Skeletal muscle satellite cell (primary cell): ENCODE results near the gene TDRD3.

Source experiments
- H3K27me3 ChIP-seq: 2 replicates; pipeline ENCODE4 v1.7.0; 2013; ENCODE audit warnings: low read length; ENCODE audit not compliant: control insufficient read depth, insufficient read depth
- H3K36me3 ChIP-seq: 2 replicates; pipeline ENCODE4 v1.7.0; 2013; ENCODE audit warnings: mild to moderate bottlenecking, control low read depth, low read length; ENCODE audit not compliant: insufficient read depth
- H3K4me1 ChIP-seq: 2 replicates; pipeline ENCODE4 v1.7.0; 2013; ENCODE audit warnings: low read length; ENCODE audit not compliant: control insufficient read depth, insufficient read depth
- H3K4me2 ChIP-seq: 2 replicates; pipeline ENCODE4 v1.7.0; 2013; ENCODE audit warnings: mild to moderate bottlenecking, low read length
- H3K4me3 ChIP-seq: 2 replicates; pipeline ENCODE4 v1.7.0; 2013; ENCODE audit warnings: low read length
- H3K9ac ChIP-seq: 2 replicates; pipeline ENCODE4 v1.7.0; 2013; ENCODE audit warnings: mild to moderate bottlenecking, low read depth, low read length, moderate library complexity
- H3K9me3 ChIP-seq: replicated peaks from 2 replicates; pipeline ENCODE4 v1.7.0; 2013; ENCODE audit warnings: mild to moderate bottlenecking, control low read depth, low read length

TDRD3 gene

DNA sequence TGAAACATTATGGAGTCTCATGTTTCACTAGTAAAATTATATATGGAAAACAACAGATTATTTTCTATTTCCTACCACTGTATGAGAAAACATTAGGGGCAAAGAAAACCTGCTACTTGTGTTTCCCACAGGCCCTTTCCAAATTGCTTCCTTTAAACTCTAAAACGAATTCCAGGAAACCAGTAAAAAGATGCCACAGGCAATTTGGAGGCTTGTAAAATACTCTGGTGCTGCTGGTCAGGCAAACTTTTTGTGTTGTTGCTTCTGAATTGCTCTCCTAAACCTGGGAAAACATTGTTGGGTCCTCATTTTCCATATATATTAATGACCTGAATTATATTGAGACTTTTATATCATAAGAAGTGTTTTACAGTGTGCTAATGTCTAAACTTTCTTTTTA is 141.5 kb downstream of the TDRD3 start:
- H3K4me1 ChIP-seq, result no peaks in the 10 kb centered on the region
- no peak overlapping the region for H3K4me2 ChIP-seq
- no peaks in the 10 kb centered on the region for H3K9me3 ChIP-seq
- H3K36me3 ChIP-seq, result no peaks in the 10 kb centered on the region
- H3K27me3 ChIP-seq, result no peaks in the 10 kb centered on the region
- no peak overlapping the region for H3K9ac ChIP-seq
- no peak overlapping the region for H3K4me3 ChIP-seq

DNA sequence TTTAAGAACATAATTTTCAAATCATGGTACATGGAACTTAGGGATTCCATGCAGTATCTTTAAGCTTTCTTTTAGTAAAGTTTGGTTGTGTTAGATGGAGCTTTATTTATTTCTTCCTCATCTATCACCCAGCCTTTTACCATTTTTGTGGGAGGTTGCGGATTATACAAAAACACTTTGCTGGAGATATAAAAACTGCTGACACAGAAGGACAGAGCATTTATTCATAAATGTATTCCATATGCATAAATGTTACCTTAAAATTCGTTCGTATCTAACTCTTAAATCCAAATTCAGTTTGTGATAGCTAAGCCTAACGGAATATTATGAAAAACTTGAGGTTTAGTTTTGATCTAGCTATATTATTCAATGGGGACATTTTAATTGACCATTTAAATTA is 143.3 kb downstream of the TDRD3 start:
- Histone ChIP-seq H3K4me3 (no peak overlapping the region), H3K4me1 (no peaks in the 10 kb centered on the region), H3K9ac (no peak overlapping the region), H3K36me3 (no peaks in the 10 kb centered on the region), H3K27me3 (no peaks in the 10 kb centered on the region), H3K9me3 (no peaks in the 10 kb centered on the region), H3K4me2 (no peak overlapping the region)

DNA sequence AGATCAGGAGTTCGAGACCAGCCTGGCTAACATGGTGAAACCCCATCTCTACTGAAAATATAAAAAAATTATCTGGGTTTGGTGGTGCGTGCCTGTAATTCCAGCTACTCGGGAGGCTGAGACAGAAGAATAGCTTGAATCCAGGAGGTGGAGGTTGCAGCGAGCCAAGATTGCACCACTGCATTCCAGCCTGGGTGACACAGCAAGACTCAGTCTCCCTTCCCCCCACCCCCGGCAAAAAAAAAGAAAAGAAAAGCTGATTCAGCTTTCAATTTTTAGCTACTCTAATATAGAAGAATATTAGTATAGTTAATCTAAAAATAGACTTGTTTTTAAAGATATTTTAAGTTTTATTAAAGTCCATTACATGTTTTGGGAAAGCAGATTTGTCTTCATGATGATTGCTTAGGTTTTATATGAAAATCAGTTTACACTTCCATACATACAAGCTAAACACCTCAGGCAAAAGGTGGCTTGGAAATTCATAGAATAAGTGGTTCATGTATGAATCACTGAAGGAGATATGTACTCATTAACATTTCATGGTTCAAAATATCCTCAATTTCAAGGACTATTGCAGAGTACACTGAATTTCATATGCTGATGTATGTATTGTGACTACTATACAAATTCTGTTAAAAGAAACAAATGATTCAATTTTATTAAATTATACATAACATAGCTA is 165.2 kb downstream of the TDRD3 start:
- Histone ChIP-seq H3K4me1 (no peaks in the 10 kb centered on the region), H3K4me3 (no peak overlapping the region), H3K9ac (no peak overlapping the region), H3K27me3 (no peaks in the 10 kb centered on the region), H3K4me2 (peak overlapping the region; percentile 31), H3K9me3 (no peaks in the 10 kb centered on the region), H3K36me3 (no peaks in the 10 kb centered on the region)

DNA sequence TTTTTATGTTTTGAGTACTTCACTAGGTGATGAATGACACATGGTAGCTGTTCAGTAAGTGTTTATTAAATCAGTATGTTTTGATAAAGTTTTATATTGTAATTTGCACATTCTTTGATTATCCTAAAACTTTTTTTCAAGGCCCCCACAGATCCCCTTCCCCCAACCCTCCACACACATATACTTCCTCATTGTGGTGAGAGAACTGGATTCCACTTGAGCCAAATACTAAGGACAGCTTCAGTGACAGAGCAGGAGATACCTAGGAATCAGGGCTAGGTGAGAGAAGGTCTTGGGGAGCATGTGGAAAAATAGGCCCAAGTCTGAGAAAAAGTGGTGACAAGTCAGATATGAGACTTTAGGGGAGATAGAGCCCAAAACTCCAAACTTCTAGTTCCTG is 174.6 kb downstream of the TDRD3 start:
- no peak overlapping the region for H3K4me2 ChIP-seq
- peaks cover 12% of the 10 kb centered on the region for H3K4me1 ChIP-seq
- no peak overlapping the region for H3K4me3 ChIP-seq
- no peak overlapping the region for H3K9ac ChIP-seq
- H3K27me3 ChIP-seq, result no peaks in the 10 kb centered on the region
- H3K36me3 ChIP-seq, result no peaks in the 10 kb centered on the region
- no peaks in the 10 kb centered on the region for H3K9me3 ChIP-seq

DNA sequence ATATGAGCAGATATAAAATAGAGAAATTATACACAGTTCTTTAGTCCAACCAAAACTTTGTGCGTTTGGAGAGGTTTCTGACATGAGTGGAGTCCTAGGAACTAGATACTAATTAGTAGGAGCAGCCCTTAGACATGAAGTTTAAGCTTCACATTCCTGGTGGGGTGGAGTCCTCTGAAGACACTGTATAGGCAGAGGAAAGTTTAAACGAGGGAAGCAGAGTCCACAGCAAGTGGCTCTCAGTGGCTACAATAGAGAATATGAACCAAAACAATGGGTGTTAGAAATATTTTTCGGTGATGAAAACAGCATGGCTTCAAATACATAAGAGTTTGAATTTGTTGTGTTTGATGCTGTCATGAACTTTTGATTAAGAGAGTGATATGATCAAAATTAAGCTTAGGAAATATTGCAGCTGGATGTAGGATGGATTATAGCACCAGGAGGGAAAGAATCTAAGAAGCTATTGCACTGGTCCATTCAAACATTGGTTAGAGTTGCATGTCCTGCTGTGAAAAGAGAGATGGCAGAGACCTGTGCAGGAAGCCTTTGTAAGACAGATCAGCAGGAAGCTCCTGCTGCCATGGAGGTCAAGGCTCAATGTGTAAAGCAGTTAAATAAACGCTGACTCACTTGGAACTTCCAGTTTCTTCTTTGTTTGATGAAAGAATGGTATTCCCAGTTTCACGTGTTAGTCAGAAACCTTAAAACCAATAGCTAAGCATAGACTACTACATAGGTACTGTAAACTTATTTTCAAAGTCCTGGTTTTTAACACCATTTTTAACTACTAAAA is 175.2 kb downstream of the TDRD3 start:
- Histone ChIP-seq H3K4me3 (no peak overlapping the region), H3K36me3 (no peaks in the 10 kb centered on the region), H3K4me2 (peak overlapping the region; percentile 5), H3K4me1 (peaks cover 12% of the 10 kb centered on the region), H3K9ac (no peak overlapping the region), H3K9me3 (no peaks in the 10 kb centered on the region), H3K27me3 (no peaks in the 10 kb centered on the region)

DNA sequence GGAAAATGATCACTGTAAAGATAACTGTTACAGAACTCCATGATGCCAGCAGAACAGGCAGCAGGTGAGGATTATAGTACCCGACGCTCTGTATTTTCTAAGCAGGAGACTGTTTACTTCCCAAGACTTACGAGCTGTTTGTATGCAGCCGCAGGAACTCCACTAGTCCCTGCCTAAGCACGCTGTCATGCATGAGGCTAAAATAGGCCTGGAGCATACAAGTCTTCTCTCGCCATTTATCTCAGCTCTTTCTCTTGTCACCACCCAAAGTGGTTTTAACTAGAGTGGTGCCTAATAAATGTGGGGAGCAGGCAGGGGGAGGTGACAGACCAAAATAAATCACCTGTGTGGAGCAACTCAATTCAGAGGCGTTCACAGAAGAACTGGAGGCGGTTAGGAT is 175.8 kb downstream of the TDRD3 start:
- no peaks in the 10 kb centered on the region for H3K36me3 ChIP-seq
- H3K4me2 ChIP-seq, result peak overlapping the region; percentile 5
- H3K4me1 ChIP-seq, result peaks cover 12% of the 10 kb centered on the region
- no peak overlapping the region for H3K4me3 ChIP-seq
- no peak overlapping the region for H3K9ac ChIP-seq
- no peaks in the 10 kb centered on the region for H3K27me3 ChIP-seq
- no peaks in the 10 kb centered on the region for H3K9me3 ChIP-seq

DNA sequence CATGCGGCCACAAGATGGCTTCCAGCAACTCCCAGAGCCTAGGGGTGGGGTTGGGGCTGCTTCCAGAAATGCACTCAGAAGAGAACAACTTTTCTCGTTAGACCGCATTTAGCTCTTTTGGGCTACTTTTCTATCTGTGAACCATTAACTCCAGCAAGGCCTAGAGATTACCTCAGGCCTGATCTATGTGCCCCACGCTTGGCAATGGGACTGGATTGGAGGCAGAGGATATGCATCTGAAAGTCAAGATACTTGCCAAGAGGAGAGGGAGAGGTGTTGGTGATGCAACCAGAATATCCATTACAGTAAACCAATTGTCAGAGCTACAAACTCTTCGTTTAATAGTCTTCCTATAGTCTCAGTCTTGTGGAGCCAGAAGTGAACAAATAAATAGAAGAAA is 177.7 kb downstream of the TDRD3 start:
- peaks cover 12% of the 10 kb centered on the region for H3K4me1 ChIP-seq
- H3K4me3 ChIP-seq, result no peak overlapping the region
- no peaks in the 10 kb centered on the region for H3K9me3 ChIP-seq
- H3K9ac ChIP-seq, result no peak overlapping the region
- no peaks in the 10 kb centered on the region for H3K27me3 ChIP-seq
- H3K36me3 ChIP-seq, result no peaks in the 10 kb centered on the region
- H3K4me2 ChIP-seq, result no peak overlapping the region

DNA sequence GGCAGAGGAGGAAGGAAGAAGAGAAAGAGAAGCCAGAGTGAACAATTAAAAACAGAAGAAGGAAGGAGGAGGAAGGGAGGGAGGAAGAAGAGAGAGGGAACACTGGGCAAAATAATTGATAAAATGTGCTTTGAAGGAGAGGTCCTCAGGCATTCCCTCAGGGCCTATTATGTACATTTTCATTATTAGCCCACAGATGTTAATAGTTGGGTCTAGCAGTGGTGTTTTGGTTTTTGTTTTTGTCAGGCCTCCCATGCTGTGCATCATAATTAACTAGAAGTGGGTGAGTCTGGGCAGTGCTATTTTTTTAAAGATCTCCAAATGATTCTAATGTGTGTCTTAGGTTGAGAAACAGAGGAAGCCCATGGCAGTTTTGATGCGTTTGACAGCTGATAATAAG is 178.1 kb downstream of the TDRD3 start:
- Histone ChIP-seq H3K4me2 (no peak overlapping the region), H3K9me3 (no peaks in the 10 kb centered on the region), H3K36me3 (no peaks in the 10 kb centered on the region), H3K9ac (no peak overlapping the region), H3K27me3 (no peaks in the 10 kb centered on the region), H3K4me1 (peaks cover 12% of the 10 kb centered on the region), H3K4me3 (no peak overlapping the region)

DNA sequence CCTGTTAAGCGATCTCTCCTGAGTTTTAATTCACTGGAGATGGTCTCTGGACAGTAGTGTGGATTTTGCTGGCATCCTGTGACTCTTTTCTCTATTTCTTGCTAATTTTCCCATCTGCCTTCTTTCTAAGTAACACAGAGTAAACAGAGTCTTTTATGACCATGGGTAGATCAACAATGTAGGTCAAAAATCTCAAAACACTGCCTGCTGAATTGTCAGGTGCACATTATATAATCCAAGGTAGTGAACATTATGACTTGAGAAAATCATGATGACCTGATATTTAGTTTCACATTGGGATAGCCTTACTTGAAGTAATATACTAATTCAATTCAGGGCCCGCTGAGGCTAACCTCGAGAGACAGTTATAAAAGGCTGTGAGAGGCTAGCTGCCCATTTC is 180.7 kb downstream of the TDRD3 start:
- peaks cover 8% of the 10 kb centered on the region for H3K4me1 ChIP-seq
- H3K9ac ChIP-seq, result no peak overlapping the region
- H3K4me2 ChIP-seq, result no peak overlapping the region
- H3K4me3 ChIP-seq, result no peak overlapping the region
- H3K9me3 ChIP-seq, result no peaks in the 10 kb centered on the region
- H3K36me3 ChIP-seq, result no peaks in the 10 kb centered on the region
- H3K27me3 ChIP-seq, result no peaks in the 10 kb centered on the region

DNA sequence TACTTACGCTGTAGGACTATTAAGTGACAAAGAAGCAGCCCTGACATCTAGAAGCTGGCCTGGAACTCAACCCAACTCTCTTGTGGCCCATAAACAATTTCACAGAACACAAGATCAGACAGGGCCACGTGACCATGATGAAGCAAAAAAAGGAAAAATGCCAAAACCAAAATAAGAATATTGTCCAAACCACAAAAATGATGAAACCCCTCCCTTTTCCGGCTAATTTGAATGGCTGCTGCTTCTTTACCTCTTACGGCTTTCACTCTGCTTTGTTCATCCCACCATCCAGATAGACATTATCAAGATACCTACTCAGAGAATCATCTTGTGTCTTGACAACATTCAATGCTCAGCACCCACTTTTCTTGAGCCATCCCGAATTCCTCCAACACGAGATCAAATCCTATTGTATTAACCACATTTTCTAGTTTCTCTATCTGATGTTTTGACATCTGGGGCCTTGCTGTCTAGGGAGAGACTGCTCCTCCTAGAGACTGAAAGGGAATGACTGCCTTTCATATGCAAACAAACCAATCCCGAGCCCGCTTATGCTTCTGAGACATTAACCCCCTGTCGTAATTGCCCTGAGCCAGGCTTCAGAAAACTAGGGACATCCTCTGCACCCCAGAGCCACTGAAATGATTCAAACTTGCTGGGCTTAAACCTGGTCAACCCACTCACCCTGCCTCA is 186.3 kb downstream of the TDRD3 start:
- no peaks in the 10 kb centered on the region for H3K36me3 ChIP-seq
- H3K27me3 ChIP-seq, result no peaks in the 10 kb centered on the region
- H3K4me3 ChIP-seq, result peak overlapping the region; percentile 54
- H3K4me1 ChIP-seq, result peaks cover 26% of the 10 kb centered on the region
- H3K9ac ChIP-seq, result peak overlapping the region; percentile 63
- H3K4me2 ChIP-seq, result peak overlapping the region; percentile 65
- H3K9me3 ChIP-seq, result no peaks in the 10 kb centered on the region

DNA sequence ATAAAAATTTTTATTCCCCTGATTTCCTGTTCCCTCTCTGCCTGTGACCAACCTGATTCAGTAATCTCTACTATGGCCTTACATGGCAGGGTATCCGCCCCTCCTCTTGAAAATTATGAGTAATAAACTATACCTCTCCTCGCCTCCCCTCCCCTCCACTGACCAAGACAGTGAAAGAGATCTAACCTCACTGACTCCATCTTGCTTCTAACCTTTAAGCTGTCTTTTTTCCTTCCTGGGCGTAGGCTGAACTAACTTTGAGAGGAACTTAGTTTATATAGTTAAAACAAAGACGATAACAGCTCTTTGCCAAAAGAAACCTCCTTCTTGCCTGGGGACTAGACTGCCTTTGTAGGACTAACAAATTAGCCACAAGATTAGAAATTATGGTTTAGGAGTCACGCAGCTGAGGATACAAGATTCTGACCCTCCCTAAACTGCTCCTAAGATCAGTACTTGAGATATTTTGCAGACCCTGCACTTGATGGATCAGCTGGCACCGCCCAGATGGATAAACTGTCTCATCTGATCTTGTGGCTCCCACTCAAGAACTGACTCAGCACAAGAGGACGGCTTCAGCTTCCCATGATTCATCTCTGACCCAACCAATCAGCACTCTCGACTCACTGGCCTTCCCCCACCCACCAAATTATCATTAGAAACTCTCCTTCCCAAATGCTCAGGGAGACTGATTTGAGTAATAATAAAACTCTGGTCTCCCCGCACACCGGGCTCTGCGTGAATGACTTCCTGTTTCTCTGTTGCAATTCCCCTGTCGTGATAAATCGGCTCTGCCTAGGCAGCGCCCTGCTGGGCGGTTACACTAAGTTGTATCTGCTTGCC is 187.1 kb downstream of the TDRD3 start:
- peaks cover 26% of the 10 kb centered on the region for H3K4me1 ChIP-seq
- peak overlapping the region; percentile 63 for H3K9ac ChIP-seq
- H3K4me2 ChIP-seq, result peak overlapping the region; percentile 65
- H3K9me3 ChIP-seq, result no peaks in the 10 kb centered on the region
- H3K27me3 ChIP-seq, result no peaks in the 10 kb centered on the region
- H3K4me3 ChIP-seq, result peak overlapping the region; percentile 37
- no peaks in the 10 kb centered on the region for H3K36me3 ChIP-seq
